Brain microvascular endothelial cell (primary cell): Measurements from ENCODE around the gene FMO4.
A peak's percentile ranks its signal among the peaks of the same experiment; 100 is the strongest.
"Not testable (repeated sequence)": the region's sequence is repeated elsewhere in the genome, so short reads cannot be mapped to it uniquely, and the experiment has no call there.

Experiments
- DNase-seq: peaks from one replicate; pipeline ENCODE4 v3.0.0-alpha.2; 2020
- H3K27ac ChIP-seq: fragments of 250-450 bp; sonication (Bioruptor Pico); 2 replicates; pipeline ENCODE4 v1.5.1; 2020; ENCODE audit warnings: mild to moderate bottlenecking, moderate library complexity
- H3K27me3 ChIP-seq: fragments of 250-450 bp; sonication (Bioruptor Pico); replicated peaks from 2 replicates; pipeline ENCODE4 v1.5.1; 2020; ENCODE audit warnings: mild to moderate bottlenecking
- H3K36me3 ChIP-seq: fragments of 250-450 bp; sonication (Bioruptor Pico); replicated peaks from 2 replicates; pipeline ENCODE4 v1.5.1; 2020; ENCODE audit warnings: mild to moderate bottlenecking
- H3K4me3 ChIP-seq: 2 replicates; pipeline ENCODE4 v1.5.1; 2011; ENCODE audit warnings: low read depth, mild to moderate bottlenecking, control low read depth, low read length, moderate library complexity
- in situ Hi-C: cut with HindIII; loops from 2 replicates; pipeline ENCODE4 v1.10.0; 2017; ENCODE audit warnings: low sequenced_read_pairs, low pct_ligation_motif_present
- TF ChIP-seq, protein P1 (sequence below): IDR thresholded peaks from 2 replicates; pipeline ENCODE4 v1.5.1; 2011; ENCODE audit warnings: low read depth, mild to moderate bottlenecking, moderate library complexity, low read length, control low read depth, inconsistent platforms; ENCODE audit errors: missing control alignments

The FMO4 gene

DNA sequence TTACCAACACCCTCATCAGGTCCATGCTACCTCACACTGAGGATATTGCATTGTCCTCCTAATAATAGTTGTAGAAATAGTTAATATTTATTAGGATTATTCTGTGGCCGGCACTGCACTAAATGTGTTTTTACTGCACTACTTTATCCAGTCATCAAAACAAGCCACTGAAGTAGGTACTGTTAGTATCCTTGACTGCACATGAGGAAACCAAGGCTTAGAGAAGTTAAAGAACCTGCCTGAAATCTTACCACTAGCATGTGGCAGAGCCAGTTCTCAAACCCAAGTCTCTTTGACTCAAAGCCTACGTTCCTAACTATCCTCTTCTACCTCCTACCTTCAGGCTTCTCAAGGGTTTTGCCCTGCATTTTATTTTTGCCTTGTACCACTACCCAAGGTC is 34.7 kb upstream of the FMO4 start:
- no peak overlapping the region for H3K27ac ChIP-seq
- DNase-seq, result no peak
- H3K36me3 ChIP-seq, result no peaks in the 10 kb centered on the region
- TF ChIP-seq, protein P1, sequence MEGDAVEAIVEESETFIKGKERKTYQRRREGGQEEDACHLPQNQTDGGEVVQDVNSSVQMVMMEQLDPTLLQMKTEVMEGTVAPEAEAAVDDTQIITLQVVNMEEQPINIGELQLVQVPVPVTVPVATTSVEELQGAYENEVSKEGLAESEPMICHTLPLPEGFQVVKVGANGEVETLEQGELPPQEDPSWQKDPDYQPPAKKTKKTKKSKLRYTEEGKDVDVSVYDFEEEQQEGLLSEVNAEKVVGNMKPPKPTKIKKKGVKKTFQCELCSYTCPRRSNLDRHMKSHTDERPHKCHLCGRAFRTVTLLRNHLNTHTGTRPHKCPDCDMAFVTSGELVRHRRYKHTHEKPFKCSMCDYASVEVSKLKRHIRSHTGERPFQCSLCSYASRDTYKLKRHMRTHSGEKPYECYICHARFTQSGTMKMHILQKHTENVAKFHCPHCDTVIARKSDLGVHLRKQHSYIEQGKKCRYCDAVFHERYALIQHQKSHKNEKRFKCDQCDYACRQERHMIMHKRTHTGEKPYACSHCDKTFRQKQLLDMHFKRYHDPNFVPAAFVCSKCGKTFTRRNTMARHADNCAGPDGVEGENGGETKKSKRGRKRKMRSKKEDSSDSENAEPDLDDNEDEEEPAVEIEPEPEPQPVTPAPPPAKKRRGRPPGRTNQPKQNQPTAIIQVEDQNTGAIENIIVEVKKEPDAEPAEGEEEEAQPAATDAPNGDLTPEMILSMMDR, result no peak
- no peaks in the 10 kb centered on the region for H3K27me3 ChIP-seq
- in situ Hi-C loops, result no loop called here
- no peak overlapping the region for H3K4me3 ChIP-seq

DNA sequence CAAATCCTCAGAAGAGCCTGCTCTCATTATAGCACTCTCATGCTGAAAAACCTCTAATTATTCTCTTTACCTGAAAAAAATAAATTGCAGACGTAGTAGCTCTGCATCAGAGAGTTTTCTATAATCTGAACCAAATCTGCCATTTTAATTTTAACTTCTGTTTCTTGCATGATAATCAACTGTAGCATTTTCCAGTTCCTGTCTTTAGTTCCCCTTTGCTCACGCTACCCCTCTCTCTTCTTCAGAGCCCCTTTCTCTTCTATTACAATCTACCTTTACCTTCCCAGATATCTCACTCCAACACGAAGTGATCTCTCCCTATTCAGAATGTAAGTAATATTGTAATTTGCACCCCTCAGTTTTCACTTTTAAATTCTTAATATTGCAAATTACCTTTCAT is 34.3 kb upstream of the FMO4 start:
- Histone ChIP-seq H3K36me3 (no peaks in the 10 kb centered on the region), H3K4me3 (no peak overlapping the region), H3K27me3 (no peaks in the 10 kb centered on the region), H3K27ac (no peak overlapping the region)
- in situ Hi-C loops, result no loop called here
- DNase-seq, result no peak
- TF ChIP-seq, protein P1, result no peak

DNA sequence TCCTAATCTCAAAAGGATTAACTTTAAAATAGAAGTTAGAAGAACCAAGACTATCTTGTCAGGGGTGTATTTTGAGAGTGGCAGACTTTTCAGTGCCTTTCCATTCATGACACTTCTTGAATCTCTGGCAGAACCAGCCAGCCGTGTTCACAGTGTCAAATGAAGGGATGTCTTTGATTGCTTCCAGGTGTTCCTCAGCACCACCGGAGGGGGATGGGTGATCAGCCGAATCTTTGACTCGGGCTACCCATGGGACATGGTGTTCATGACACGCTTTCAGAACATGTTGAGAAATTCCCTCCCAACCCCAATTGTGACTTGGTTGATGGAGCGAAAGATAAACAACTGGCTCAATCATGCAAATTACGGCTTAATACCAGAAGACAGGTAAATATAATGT is 33.4 kb upstream of the FMO4 start:
- Histone ChIP-seq H3K27me3 (no peaks in the 10 kb centered on the region), H3K4me3 (no peak overlapping the region), H3K27ac (no peak overlapping the region), H3K36me3 (no peaks in the 10 kb centered on the region)
- no peak for DNase-seq
- TF ChIP-seq, protein P1, result no peak
- in situ Hi-C loops, result no loop called here

DNA sequence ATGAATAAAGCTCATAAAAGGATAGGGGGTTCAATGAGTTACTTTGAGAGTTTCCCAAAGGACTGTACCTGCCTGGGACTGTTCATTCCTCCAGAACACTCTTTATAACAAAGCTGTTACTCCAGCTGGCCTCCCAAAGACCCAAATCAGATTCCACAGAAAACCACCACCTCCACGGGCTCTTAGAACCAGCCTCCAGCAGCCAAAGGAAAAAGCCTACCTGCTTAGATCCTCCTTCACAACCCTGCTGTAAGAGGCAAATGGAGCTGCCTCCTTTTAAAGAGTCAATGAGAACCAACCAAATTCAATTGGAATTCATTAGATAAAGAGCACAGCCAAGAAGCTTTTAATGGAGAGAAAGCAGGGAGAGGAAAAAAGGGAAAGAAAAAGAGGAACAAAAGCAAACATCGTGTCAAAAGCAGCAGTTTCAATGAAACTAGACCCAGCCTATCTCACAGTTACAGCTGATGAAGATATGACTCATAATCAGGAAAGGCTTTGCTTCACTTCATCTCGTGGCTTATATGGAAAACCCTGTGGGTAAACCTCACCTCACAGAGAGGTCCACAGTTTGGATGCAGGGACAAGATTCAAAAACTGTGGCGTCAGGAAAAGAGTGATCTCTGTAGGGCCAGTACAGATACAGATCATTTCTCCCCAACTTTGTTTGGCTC is 27.8 kb upstream of the FMO4 start:
- no peaks in the 10 kb centered on the region for H3K36me3 ChIP-seq
- TF ChIP-seq, protein P1, result no peak
- H3K4me3 ChIP-seq, result no peak overlapping the region
- no peak overlapping the region for H3K27ac ChIP-seq
- DNase-seq, result peak; percentile 1
- in situ Hi-C loops, result no loop called here
- no peaks in the 10 kb centered on the region for H3K27me3 ChIP-seq

DNA sequence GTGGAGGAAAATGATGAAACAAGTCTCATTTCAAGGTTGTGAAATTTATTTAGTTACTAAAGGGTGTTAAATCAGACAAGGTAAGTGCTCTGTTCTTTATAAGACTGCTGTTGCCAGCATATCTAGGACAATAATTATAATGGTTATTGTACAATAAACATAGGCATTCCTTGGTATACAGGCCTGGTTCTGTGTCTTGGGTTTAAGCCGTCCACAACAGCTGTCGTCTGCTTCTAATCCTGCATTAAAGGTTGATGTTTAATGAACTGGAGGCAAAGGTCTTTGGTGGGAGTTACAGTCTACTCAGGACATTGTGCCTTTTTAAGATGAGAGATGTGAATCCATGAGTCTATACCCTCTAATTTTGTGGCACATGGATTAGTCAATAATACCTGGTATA is 23.4 kb upstream of the FMO4 start:
- Histone ChIP-seq H3K36me3 (no peaks in the 10 kb centered on the region), H3K27ac (no peak overlapping the region), H3K27me3 (no peaks in the 10 kb centered on the region), H3K4me3 (no peak overlapping the region)
- in situ Hi-C loops, result no loop called here
- TF ChIP-seq, protein P1, result no peak
- no peak for DNase-seq

DNA sequence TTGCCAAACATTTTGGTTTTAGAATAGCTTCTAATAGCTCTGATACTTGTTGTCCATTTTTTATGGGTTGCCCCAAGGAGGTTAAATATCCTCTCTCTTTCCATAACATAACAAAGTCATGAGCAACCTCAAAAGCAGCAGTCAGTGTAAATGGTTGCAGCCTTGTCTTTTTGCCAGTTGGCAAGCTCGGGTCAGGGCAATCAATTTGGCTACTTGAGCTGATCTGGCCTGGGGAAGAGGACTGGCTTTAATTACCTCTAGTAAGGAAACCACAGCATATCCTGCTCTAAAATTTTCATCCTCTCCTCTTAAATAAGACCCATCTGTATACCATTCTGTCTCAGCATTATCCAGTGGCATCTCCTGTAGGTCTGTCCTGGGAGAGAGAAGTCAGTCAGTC is 21.2 kb upstream of the FMO4 start:
- in situ Hi-C loops, result no loop called here
- H3K27ac ChIP-seq, result no peak overlapping the region
- no peak for DNase-seq
- no peak overlapping the region for H3K4me3 ChIP-seq
- H3K36me3 ChIP-seq, result no peaks in the 10 kb centered on the region
- TF ChIP-seq, protein P1, result no peak
- no peaks in the 10 kb centered on the region for H3K27me3 ChIP-seq

DNA sequence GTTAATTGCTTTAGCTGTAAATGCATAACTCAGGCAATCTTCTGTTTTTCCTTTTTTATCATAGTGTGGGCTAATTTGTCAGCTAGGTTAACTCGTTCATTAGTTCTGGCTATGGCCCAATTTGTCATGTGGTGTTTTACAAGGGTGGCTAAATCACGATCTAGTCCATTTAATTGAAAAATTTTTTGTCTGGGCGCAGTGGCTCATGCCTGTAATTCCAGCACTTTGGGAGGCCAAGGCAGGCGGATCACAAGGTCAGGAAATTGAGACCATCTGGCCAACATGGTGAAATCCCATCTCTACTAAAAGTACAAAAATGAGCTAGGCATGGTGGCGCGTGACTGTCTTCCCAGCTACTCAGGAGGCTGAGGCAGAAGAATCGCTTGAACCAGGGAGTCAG is 18.6 kb upstream of the FMO4 start:
- DNase-seq, H3K36me3 ChIP-seq, in situ Hi-C loops, H3K4me3 ChIP-seq, H3K27ac ChIP-seq, H3K27me3 ChIP-seq: not testable (repeated sequence)
